Posterior vena cava (tissue), 2 donors: ENCODE measurements around the gene GFRA1. TPM values are rescaled to one million over a fixed set of nuclear protein-coding genes. Genes with fewer than 3 reads are reported as not detected.

Experiments
- DNase-seq: peaks from one replicate; pipeline ENCODE4 v3.0.0-alpha.2; 2020; ENCODE audit warnings: low spot score
- intact Hi-C, 2 donors: fragments of 100-400 bp; cut with DNase I; formaldehyde crosslinking; loops; one replicate each; pipeline versions ENCODE4 v1.14.1 to v1.14.2; 2022 to 2023
- total RNA-seq, 2 donors: library from RNA; stranded (reverse); fragmentation: NEBNext Ultra II Directional; extraction: Animal tissue kit (Norgen Biotek cat#: 25700); gene quantifications; one replicate each; pipeline ENCODE4 v1.2.1, GENCODE V29; 2021
- donor health status: DM: yes; HTN: yes; CAD: no.
- donor health status: DM: yes; HTN: yes; CAD: no.

GFRA1 gene
- total RNA-seq, 2 donors from 2014 or later: 16.4 to 18.6 TPM

GRCh38 chr10:116210588-116211346, 62.2 kb downstream of the GFRA1 start:
- DNase-seq: no peak

GRCh38 chr10:116209781-116210180, 63.2 kb downstream of the GFRA1 start:
- no peak for DNase-seq
- intact Hi-C loops: no loop called here

More at GRCh38 chr10:116210588-116211346, 62.2 kb downstream of the GFRA1 start:
- intact Hi-C loops: no loop called here

- intact Hi-C loops: no loop called here
- DNase-seq: no peak
These were observed 63.9 kb downstream of the GFRA1 start for GRCh38 chr10:116208956-116209567.

- no peak for DNase-seq
- intact Hi-C loops: no loop called here
These were observed 65.3 kb downstream of the GFRA1 start for GRCh38 chr10:116207690-116208089.

GRCh38 chr10:116203661-116204060, 69.3 kb downstream of the GFRA1 start:
- intact Hi-C loops: no loop called here
- DNase-seq: no peak

- intact Hi-C loops: no loop called here
These were observed 71.2 kb downstream of the GFRA1 start for GRCh38 chr10:116201670-116202430.

GRCh38 chr10:116201011-116201410, 72.0 kb downstream of the GFRA1 start:
- intact Hi-C loops: no loop called here
- DNase-seq: no peak

More at GRCh38 chr10:116201670-116202430, 71.2 kb downstream of the GFRA1 start:
- DNase-seq: no peak

- DNase-seq: no peak
- intact Hi-C loops: no loop called here
These were observed 74.3 kb downstream of the GFRA1 start for GRCh38 chr10:116198676-116199035.

- intact Hi-C loops: no loop called here
- DNase-seq: no peak
These were observed 74.9 kb downstream of the GFRA1 start for GRCh38 chr10:116197946-116198675.

GRCh38 chr10:116195583-116195982, 77.4 kb downstream of the GFRA1 start:
- DNase-seq: no peak
- intact Hi-C loops: no loop called here

- intact Hi-C loops: no loop called here
- no peak for DNase-seq
These were observed 78.0 kb downstream of the GFRA1 start for GRCh38 chr10:116195039-116195438.

GRCh38 chr10:116194061-116194460, 78.9 kb downstream of the GFRA1 start:
- intact Hi-C loops: no loop called here

GRCh38 chr10:116190883-116191282, 82.1 kb downstream of the GFRA1 start:
- no peak for DNase-seq
- intact Hi-C loops: no loop called here

More at GRCh38 chr10:116194061-116194460, 78.9 kb downstream of the GFRA1 start:
- DNase-seq: no peak

- intact Hi-C loops: no loop called here
- no peak for DNase-seq
These were observed 86.7 kb downstream of the GFRA1 start for GRCh38 chr10:116186273-116186672.

GRCh38 chr10:116185199-116185867, 87.7 kb downstream of the GFRA1 start:
- DNase-seq: no peak
- intact Hi-C loops: no loop called here

- intact Hi-C loops: no loop called here
- DNase-seq: no peak
These were observed 88.6 kb downstream of the GFRA1 start for GRCh38 chr10:116184512-116184794.

GRCh38 chr10:116183733-116184511, 89.1 kb downstream of the GFRA1 start:
- intact Hi-C loops: no loop called here
- DNase-seq: no peak

GRCh38 chr10:116182426-116182825, 90.6 kb downstream of the GFRA1 start:
- DNase-seq: no peak
- intact Hi-C loops: no loop called here
